B cell (primary cell): Measurements from ENCODE around the gene SLC25A5.

Experiments
- EZH2 ChIP-seq: IDR thresholded peaks from 2 replicates; pipeline ENCODE4 v1.6.1; 2012; ENCODE audit warnings: borderline replicate concordance, low read depth, mild to moderate bottlenecking, moderate library complexity, low read length; ENCODE audit not compliant: insufficient read depth, poor library complexity, severe bottlenecking
- TF ChIP-seq, protein P1 (sequence below): fragments of 200-600 bp; IDR thresholded peaks from one replicate; pipeline ENCODE4 v1.8.0; 2022; ENCODE audit warnings: antibody characterized with exemption, mild to moderate bottlenecking

DNA sequence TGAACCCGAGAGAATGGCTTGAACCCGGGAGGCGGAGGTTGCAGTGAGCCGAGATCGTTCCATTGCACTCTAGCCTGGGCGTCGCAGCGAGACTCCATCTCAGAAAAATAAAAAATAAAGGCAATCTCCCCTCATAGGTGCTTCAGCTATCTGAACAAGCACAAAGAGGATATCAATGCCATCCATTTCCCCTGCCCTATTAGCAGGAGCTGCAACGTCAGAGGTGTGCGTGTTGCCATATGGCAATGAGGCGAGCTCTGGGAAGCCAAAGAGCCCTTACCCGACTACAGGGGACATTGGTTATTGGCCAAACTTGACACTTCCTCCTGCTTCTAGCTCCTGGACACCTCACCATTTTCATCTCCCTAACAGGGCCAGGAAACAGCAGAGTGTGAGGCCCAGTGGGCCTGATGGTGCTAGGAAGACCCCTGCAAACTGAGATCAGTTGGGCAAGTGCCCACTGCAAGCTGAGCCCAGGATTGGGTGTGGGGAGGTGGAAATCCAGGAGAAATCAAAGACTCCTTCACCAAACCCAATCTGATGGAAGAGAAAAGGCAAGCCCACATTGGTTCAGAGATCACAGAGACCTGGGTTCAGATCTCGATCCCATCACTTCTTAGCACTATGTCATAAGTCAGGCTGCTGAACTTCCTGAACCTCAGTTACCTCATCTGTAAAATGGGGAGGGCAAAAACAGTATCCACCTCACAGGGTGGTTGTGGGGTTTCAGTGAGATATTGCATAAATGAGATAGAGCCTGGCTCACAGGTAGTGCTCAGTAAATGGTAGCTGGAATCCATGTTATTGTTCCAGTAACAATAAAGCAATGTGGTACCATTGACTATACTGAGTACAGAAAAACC is 21.2 kb downstream of the SLC25A5 start:
- TF ChIP-seq, protein P1, sequence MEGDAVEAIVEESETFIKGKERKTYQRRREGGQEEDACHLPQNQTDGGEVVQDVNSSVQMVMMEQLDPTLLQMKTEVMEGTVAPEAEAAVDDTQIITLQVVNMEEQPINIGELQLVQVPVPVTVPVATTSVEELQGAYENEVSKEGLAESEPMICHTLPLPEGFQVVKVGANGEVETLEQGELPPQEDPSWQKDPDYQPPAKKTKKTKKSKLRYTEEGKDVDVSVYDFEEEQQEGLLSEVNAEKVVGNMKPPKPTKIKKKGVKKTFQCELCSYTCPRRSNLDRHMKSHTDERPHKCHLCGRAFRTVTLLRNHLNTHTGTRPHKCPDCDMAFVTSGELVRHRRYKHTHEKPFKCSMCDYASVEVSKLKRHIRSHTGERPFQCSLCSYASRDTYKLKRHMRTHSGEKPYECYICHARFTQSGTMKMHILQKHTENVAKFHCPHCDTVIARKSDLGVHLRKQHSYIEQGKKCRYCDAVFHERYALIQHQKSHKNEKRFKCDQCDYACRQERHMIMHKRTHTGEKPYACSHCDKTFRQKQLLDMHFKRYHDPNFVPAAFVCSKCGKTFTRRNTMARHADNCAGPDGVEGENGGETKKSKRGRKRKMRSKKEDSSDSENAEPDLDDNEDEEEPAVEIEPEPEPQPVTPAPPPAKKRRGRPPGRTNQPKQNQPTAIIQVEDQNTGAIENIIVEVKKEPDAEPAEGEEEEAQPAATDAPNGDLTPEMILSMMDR, result no peak
- TF ChIP-seq EZH2, result no peak
